LNCaP clone FGC (cell line): ENCODE data around the gene TDP1.

Source experiments
- DNase-seq: peaks from one replicate; pipeline ENCODE4 v3.0.0-alpha.2; 2011; ENCODE audit warnings: low read depth
- H3K4me3 ChIP-seq: 2 replicates; pipeline ENCODE4 v1.5.1; 2011; ENCODE audit warnings: mild to moderate bottlenecking, low read depth, low read length, control low read depth
- TF ChIP-seq, protein P1 (sequence below): IDR thresholded peaks from 2 replicates; pipeline ENCODE4 v1.5.1; 2012; ENCODE audit warnings: mild to moderate bottlenecking; ENCODE audit not compliant: control insufficient read depth, insufficient read depth; ENCODE audit errors: extremely low read depth

The TDP1 gene

DNA sequence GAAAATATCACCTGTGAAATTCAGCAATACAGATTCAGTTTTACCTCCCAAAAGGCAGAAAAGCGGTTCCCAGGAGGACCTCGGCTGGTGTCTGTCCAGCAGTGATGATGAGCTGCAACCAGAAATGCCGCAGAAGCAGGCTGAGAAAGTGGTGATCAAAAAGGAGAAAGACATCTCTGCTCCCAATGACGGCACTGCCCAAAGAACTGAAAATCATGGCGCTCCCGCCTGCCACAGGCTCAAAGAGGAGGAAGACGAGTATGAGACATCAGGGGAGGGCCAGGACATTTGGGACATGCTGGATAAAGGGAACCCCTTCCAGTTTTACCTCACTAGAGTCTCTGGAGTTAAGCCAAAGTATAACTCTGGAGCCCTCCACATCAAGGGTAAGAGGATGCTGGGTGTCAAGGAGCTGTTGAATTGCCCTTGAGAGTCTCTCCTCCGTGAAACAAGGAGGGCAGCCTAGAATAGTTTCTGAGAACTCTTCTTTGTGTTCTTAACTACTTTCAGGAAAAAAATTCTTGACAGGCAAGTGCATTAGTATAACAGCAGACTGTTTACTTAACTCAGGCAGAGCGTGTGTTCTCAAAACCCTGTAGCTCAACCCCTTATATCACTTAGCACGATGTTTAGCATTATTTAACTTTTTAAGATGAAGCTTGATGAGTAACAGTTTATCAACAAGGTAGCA, 7.7 kb downstream of the TDP1 start:
- TF ChIP-seq, protein P1, sequence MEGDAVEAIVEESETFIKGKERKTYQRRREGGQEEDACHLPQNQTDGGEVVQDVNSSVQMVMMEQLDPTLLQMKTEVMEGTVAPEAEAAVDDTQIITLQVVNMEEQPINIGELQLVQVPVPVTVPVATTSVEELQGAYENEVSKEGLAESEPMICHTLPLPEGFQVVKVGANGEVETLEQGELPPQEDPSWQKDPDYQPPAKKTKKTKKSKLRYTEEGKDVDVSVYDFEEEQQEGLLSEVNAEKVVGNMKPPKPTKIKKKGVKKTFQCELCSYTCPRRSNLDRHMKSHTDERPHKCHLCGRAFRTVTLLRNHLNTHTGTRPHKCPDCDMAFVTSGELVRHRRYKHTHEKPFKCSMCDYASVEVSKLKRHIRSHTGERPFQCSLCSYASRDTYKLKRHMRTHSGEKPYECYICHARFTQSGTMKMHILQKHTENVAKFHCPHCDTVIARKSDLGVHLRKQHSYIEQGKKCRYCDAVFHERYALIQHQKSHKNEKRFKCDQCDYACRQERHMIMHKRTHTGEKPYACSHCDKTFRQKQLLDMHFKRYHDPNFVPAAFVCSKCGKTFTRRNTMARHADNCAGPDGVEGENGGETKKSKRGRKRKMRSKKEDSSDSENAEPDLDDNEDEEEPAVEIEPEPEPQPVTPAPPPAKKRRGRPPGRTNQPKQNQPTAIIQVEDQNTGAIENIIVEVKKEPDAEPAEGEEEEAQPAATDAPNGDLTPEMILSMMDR = no peak
- DNase-seq = no peak
- no peak overlapping the region for H3K4me3 ChIP-seq

DNA sequence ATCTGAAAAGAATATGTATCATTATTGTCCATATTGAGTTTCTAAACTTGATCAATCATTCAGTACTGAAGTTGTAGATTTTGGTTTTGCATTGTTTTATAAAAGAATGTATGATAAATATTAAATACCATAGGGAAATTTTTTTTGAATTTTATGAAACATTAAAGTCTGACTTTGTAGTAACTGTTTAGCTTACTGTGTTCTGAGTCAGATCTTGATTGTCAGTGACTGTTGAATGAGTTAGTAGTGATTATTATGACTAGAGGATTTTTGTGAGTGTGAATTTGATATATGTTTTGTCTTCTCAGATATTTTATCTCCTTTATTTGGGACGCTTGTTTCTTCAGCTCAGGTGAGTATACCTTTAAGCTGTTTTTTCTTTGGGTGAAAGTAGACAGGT, 10.1 kb downstream of the TDP1 start:
- TF ChIP-seq, protein P1 = no peak
- DNase-seq = no peak
- H3K4me3 ChIP-seq = no peak overlapping the region

DNA sequence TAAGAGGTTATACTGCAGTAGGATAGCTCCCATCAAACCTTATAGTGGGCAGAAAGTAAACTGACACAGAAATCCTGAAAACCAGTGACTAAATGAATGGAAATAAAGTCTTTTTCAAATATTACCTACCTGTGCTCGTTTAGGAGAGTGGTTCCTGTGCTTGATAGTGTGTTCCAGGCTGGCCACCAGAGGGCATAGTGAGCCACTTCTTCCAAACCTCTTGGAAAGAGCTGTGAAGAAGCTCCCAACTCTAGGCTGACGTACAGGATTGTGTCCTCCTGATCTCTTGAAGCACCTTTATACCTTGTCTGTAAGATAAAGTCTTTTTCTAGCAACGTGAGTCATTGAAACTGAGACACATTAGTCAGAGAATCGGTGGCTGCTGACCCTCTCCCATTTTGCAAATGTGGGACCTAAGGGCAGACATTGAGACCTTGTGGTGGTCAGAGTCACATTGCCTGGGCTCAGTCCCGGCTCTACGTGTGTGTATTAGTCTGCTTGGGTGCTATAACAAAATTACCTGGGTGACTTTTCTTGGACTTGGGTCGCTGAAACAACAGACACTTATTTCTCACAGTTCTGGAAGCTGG, 17.6 kb downstream of the TDP1 start:
- H3K4me3 ChIP-seq = no peak overlapping the region
- DNase-seq = peak; percentile 40
- TF ChIP-seq, protein P1 = peak; percentile 90

DNA sequence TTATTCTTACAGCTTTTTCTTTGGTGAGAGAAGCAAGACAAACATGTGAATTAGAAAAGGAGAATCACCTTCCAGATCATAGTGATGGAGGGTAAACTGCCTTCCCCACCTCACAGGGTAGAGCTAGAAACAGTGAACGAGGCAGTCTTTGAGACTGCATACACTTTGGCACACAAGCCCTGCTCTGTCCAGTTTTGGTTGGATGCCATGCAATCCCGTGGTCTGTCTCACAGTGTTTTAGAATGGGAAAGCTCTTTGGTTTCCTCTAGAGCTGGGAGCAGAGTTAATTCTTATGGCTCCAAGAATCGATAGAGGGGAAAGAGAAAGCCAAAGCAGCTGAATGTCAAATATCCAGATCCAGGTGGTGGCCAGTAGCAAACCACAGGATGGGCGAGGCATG, 21.9 kb downstream of the TDP1 start:
- TF ChIP-seq, protein P1 = no peak
- DNase-seq = no peak
- H3K4me3 ChIP-seq = no peak overlapping the region

GRCh38 chr14:89978656-89979055, 22.9 kb downstream of the TDP1 start:
- H3K4me3 ChIP-seq = no peak overlapping the region
- TF ChIP-seq, protein P1 = no peak
- no peak for DNase-seq

- no peak overlapping the region for H3K4me3 ChIP-seq
- DNase-seq = no peak
- TF ChIP-seq, protein P1 = no peak
Observed at GRCh38 chr14:89983375-89983774, 27.6 kb downstream of the TDP1 start.

DNA sequence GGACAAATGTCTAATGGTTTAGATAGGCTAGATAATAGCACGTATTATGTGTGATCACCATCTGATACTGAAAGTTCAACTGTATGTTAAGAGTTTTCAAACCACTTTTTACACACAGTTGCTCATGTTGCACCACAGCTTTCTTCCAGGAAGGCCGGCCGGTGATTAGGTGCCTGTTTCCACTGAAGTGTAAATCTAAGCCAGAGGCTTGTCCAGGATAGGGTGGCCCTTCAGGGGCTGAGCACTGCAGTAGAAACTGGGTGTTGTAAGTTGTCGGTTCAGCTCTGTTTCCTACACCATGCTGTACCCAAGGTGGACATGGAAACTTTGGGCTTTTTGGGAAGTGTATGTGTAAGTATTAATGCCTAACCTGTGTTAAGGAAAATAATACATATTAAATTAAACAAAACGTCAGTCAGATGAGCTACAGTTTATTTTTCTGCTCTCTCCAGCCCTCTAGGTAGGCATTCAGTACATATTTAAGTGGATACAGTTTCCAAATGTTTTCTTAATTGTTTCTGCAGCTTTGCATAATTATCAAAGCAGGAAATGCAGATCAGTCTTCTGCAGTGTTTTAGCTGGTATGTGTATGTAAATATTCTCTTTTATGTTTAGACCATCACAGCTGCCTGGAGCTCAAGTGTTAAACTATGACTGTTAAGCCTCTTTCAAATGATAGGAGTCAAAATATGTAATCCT, 30.9 kb downstream of the TDP1 start:
- H3K4me3 ChIP-seq = no peak overlapping the region
- no peak for DNase-seq
- TF ChIP-seq, protein P1 = no peak
